Activated CD4-positive, alpha-beta T cell treated with anti-CD3 and anti-CD28 coated beads for 1 hour (primary cell): ENCODE data around the gene UBASH3A.

Source experiments
- DNase-seq: peaks from one replicate; pipeline ENCODE4 v3.0.0-alpha.2; 2020

The UBASH3A gene

GRCh38 chr21:42432695-42433094 lies 29.0 kb downstream of the UBASH3A start:
- no peak for DNase-seq

- no peak for DNase-seq
These were observed 30.3 kb downstream of the UBASH3A start for GRCh38 chr21:42433946-42434551.

GRCh38 chr21:42434884-42435283 lies 31.2 kb downstream of the UBASH3A start:
- DNase-seq: no peak

- no peak for DNase-seq
These were observed 31.7 kb downstream of the UBASH3A start for GRCh38 chr21:42435401-42435800.

GRCh38 chr21:42435833-42436232 lies 32.1 kb downstream of the UBASH3A start:
- no peak for DNase-seq

- no peak for DNase-seq
These were observed 33.2 kb downstream of the UBASH3A start for GRCh38 chr21:42436914-42437313.

- no peak for DNase-seq
These were observed 34.1 kb downstream of the UBASH3A start for GRCh38 chr21:42437786-42438185.

- no peak for DNase-seq
These were observed 34.9 kb downstream of the UBASH3A start for GRCh38 chr21:42438316-42439205.

- no peak for DNase-seq
These were observed 35.8 kb downstream of the UBASH3A start for GRCh38 chr21:42439284-42440186.

- no peak for DNase-seq
These were observed 36.6 kb downstream of the UBASH3A start for GRCh38 chr21:42440187-42440792.

- DNase-seq: no peak
These were observed 38.3 kb downstream of the UBASH3A start for GRCh38 chr21:42441963-42442362.

GRCh38 chr21:42443181-42443785 lies 39.6 kb downstream of the UBASH3A start:
- no peak for DNase-seq

GRCh38 chr21:42443876-42444744 lies 40.4 kb downstream of the UBASH3A start:
- no peak for DNase-seq

- no peak for DNase-seq
These were observed 41.0 kb downstream of the UBASH3A start for GRCh38 chr21:42444745-42445059.

- no peak for DNase-seq
These were observed 41.6 kb downstream of the UBASH3A start for GRCh38 chr21:42445311-42445710.

GRCh38 chr21:42446531-42446930 lies 42.8 kb downstream of the UBASH3A start:
- DNase-seq: no peak

GRCh38 chr21:42447182-42447581 lies 43.5 kb downstream of the UBASH3A start:
- DNase-seq: no peak

GRCh38 chr21:42447732-42448131 lies 44.0 kb downstream of the UBASH3A start:
- no peak for DNase-seq

GRCh38 chr21:42448686-42449085 lies 45.0 kb downstream of the UBASH3A start:
- no peak for DNase-seq

- no peak for DNase-seq
These were observed 48.2 kb downstream of the UBASH3A start for GRCh38 chr21:42451941-42452340.

GRCh38 chr21:42452401-42453223 lies 48.9 kb downstream of the UBASH3A start:
- DNase-seq: no peak
